ENCODE data around the gene DVL1. TPM values are rescaled to one million over a fixed set of nuclear protein-coding genes. Genes with fewer than 3 reads are reported as not detected.
A peak's percentile ranks its signal among the peaks of the same experiment; 100 is the strongest.

The DVL1 gene
- total and polyA plus RNA-seq, 9 of the 15 experiments (the other 6 are each of a cell fraction or from before 2014, with no cell fraction given): 0.62 to 135 (median 24.3) TPM

- TF ChIP-seq ARHGAP35 (IDR thresholded peaks at IDR 0.05; ENCODE audit: partially characterized antibody) (no peak), ZNF232 (CRISPR knock-in tag; IDR thresholded peaks at IDR 0.05) (no peak), IRF2 (CRISPR knock-in tag; IDR thresholded peaks at IDR 0.05) (no peak), KHSRP (IDR thresholded peaks at IDR 0.05) (no peak), SAFB (IDR thresholded peaks at IDR 0.05; ENCODE audit: borderline replicate concordance, low read depth, low read length) (no peak), EGR1 (conservative IDR thresholded peaks at IDR 0.05) (0 out of 2 replicates have a peak, but pooled peaks have one; percentile 7), FOXP4 (CRISPR knock-in tag; IDR thresholded peaks at IDR 0.05; ENCODE audit: borderline replicate concordance) (0 out of 2 replicates have a peak, but pooled peaks have one; percentile 4), MITF (IDR thresholded peaks at IDR 0.05) (no peak), GATAD2A (IDR thresholded peaks at IDR 0.05) (no peak), TGIF2 (CRISPR knock-in tag; IDR thresholded peaks at IDR 0.05) (no peak), SMARCB1 (IDR thresholded peaks at IDR 0.05; ENCODE audit: insufficient read length, low read depth) (no peak), POLR2G (IDR thresholded peaks at IDR 0.05; ENCODE audit: low read depth, low read length) (0 out of 2 replicates have a peak, but pooled peaks have one; percentile 0), WHSC1 (IDR thresholded peaks at IDR 0.05; ENCODE audit: low read length) (no peak), ARID4B (CRISPR knock-in tag; IDR thresholded peaks at IDR 0.05) (0 out of 2 replicates have a peak, but pooled peaks have one; percentile 0), ZNF707 (CRISPR knock-in tag; conservative IDR thresholded peaks at IDR 0.05) (no peak), TBP (optimal IDR thresholded peaks at IDR 0.05; ENCODE audit: low read depth, low read length) (no peak), ZC3H11A (IDR thresholded peaks at IDR 0.05; ENCODE audit: low read depth, low read length) (no peak), CTCFL (IDR thresholded peaks at IDR 0.05; ENCODE audit: borderline replicate concordance, insufficient read depth, low read depth, low read length, poor library complexity, severe bottlenecking) (no peak), SETDB1 (IDR thresholded peaks at IDR 0.05; ENCODE audit: low read length) (no peak)
These were observed 49.4 kb downstream of the DVL1 start (continued) for GRCh38 chr1:1299686-1300351.
